Smooth muscle cell (in vitro differentiated cells): ENCODE data around the gene DACT2. TPM values are rescaled to one million over a fixed set of nuclear protein-coding genes. Genes with fewer than 3 reads are reported as not detected.

Experiments used
- DNase-seq: peaks from one replicate; lab custom pipeline; 2025; ENCODE audit not compliant: unreplicated experiment; lab: John Stamatoyannopoulos, UW
- H2AFZ ChIP-seq: fragments of 200-600 bp; sonication (generic); 2 replicates; pipeline ENCODE4 v1.6.0; 2016; ENCODE audit warnings: antibody characterized with exemption, low read depth, mild to moderate bottlenecking
- H3F3A ChIP-seq: fragments of 200-600 bp; sonication (generic); 2 replicates; pipeline ENCODE4 v1.6.0; 2017; ENCODE audit warnings: antibody characterized with exemption, low read depth
- H3K27ac ChIP-seq: fragments of 200-600 bp; sonication (generic); 2 replicates; pipeline ENCODE4 v1.5.1; 2016; ENCODE audit warnings: low read depth, mild to moderate bottlenecking
- H3K27me3 ChIP-seq: fragments of 200-600 bp; sonication (generic); 2 replicates; pipeline ENCODE4 v1.6.1; 2016; ENCODE audit warnings: low read depth, mild to moderate bottlenecking
- H3K36me3 ChIP-seq: fragments of 200-600 bp; sonication (generic); 2 replicates; pipeline ENCODE4 v1.5.1; 2016; ENCODE audit warnings: low read depth
- H3K4me1 ChIP-seq: fragments of 200-600 bp; sonication (generic); 2 replicates; pipeline ENCODE4 v1.5.1; 2016; ENCODE audit warnings: low read depth
- H3K4me2 ChIP-seq: fragments of 200-600 bp; sonication (generic); 2 replicates; pipeline ENCODE4 v1.6.0; 2016; ENCODE audit warnings: mild to moderate bottlenecking
- H3K4me3 ChIP-seq: fragments of 200-600 bp; sonication (generic); 2 replicates; pipeline ENCODE4 v1.5.1; 2016; ENCODE audit warnings: mild to moderate bottlenecking
- H3K79me2 ChIP-seq: fragments of 200-600 bp; sonication (generic); 2 replicates; pipeline ENCODE4 v1.6.0; 2016; ENCODE audit warnings: low read depth, mild to moderate bottlenecking
- H3K9ac ChIP-seq: fragments of 200-600 bp; sonication (generic); 2 replicates; pipeline ENCODE4 v1.6.0; 2016; ENCODE audit warnings: low read depth
- H3K9me3 ChIP-seq: fragments of 200-600 bp; sonication (generic); replicated peaks from 2 replicates; pipeline ENCODE4 v1.5.1; 2016; ENCODE audit warnings: low read depth
- H4K20me1 ChIP-seq: fragments of 200-600 bp; sonication (generic); 2 replicates; pipeline ENCODE4 v1.6.0; 2016; ENCODE audit warnings: low read depth
- CTCF ChIP-seq: fragments of 200-600 bp; sonication (generic); IDR thresholded peaks from 2 replicates; pipeline ENCODE4 v1.5.1; 2017; ENCODE audit warnings: borderline replicate concordance, mild to moderate bottlenecking, antibody characterized with exemption; ENCODE audit not compliant: insufficient read depth, poor library complexity, severe bottlenecking
- WGBS: methylation state at CpG from one replicate; pipeline ENCODE4 v1.1.7; 2016; ENCODE audit warnings: low lambda C conversion rate; 5-methylcytosine and 5-hydroxymethylcytosine counted together
- polyA plus RNA-seq: library from polyadenylated mRNA; unstranded; fragments of >200 nt; fragmentation: Nextera tagmentation; extraction: Ambion mirVana; gene quantifications from 2 replicates; pipeline ENCODE4 v1.2.1, GENCODE V29; 2016
- total RNA-seq: library from RNA; depleted of rRNA; stranded (reverse); fragments of >200 nt; gene quantifications from 2 replicates; pipeline ENCODE4 v1.2.3, GENCODE V29; 2014

DACT2 gene
- total and polyA plus RNA-seq, 2 experiments from 2014 or later = 0.06 to 0.18 TPM

DNA sequence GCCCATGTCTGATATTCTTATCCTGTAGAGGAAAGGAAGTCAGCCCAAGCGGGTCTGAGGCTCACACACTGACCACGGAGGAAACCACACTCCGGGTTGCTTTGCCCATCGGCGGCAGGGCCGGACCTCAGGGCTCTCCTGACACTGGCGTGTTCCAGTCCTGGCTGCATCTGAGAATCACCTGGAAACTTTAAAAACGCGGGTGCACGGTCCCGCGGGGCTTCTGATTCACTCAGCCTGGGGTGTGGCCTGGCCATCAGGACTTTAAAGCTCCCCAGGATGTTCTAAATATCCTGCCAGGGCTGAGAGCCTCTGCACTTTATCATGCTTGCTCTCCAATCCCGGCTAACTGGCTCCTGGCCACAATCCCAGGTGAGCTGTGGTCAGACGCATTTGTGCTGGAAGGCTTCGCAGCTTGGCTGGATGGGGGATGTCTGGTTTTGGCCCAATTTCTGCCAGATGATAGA is 47.7 kb upstream of the DACT2 start:
- no peak for TF ChIP-seq CTCF
- 78% methylated on average over 15 of the region's 15 CpGs for WGBS
- Histone ChIP-seq H3F3A (no peaks in the 10 kb centered on the region), H4K20me1 (no peaks in the 10 kb centered on the region), H3K36me3 (no peaks in the 10 kb centered on the region), H3K4me1 (no peaks in the 10 kb centered on the region), H3K4me2 (no peak overlapping the region), H2AFZ (no peak overlapping the region), H3K4me3 (no peak overlapping the region), H3K27ac (no peak overlapping the region), H3K9me3 (no peaks in the 10 kb centered on the region), H3K9ac (no peak overlapping the region), H3K27me3 (no peaks in the 10 kb centered on the region), H3K79me2 (no peaks in the 10 kb centered on the region)
- DNase-seq = no peak

DNA sequence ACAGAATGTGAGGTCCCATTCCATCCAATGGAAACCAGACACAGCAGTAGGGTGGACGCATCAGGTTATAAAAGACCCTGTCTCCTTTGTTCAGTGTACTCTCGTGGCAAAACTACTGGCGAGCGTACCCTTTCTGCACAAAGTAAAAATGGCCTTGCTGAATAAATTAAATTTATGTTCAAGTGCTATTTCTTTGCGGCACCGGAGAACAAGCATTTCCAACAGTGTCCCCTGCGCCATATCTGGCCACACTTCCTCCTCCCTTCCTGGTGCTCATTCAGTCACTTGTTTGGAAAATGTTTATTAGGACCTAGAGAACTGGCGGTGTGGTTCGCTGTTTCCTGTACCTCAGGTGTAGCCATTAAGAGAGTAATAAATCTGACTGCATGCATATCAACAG is 46.9 kb upstream of the DACT2 start:
- WGBS = 97% methylated on average over 9 of the region's 9 CpGs
- H3K9me3 ChIP-seq = no peaks in the 10 kb centered on the region
- no peak for TF ChIP-seq CTCF

DNA sequence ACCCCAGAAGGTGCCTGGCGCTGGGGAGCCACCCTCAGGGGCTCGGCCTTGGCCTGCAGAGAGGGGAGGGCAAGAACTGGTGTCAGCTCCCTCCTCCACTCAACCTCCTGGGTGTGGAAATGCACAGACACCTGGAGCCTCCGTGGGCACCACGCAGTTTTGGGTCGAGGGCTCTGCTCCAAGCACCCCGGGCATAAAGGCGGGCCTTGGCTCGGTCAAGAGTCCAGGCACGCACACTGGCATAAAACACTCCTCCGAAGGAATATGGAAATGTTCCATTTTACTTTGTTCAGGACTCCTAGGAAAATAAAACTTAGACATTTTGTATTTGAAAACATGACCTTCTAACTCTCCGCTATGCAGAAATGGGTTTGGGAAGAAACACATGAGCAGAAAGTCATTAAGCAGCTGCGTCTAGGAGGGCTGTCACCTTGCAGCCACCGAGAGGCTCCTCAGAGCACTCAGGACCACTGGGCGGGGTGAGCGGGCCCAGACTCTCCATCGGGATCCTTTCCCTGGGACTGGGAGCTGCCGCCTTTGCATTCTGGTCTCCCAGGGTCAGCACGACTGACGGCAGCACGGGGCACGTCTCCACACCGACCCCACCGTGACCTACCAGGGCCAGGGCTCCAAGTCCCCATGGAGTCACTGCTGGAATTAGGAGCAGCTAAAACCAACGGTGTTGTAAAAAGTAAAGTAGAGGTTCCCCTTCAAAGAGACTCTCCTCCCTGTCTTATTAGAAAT is 46.0 kb upstream of the DACT2 start:
- no peak overlapping the region for H3K4me3 ChIP-seq
- no peak overlapping the region for H3K4me2 ChIP-seq
- no peaks in the 10 kb centered on the region for H3K36me3 ChIP-seq
- H3F3A ChIP-seq = no peaks in the 10 kb centered on the region
- no peak overlapping the region for H3K9ac ChIP-seq
- no peak overlapping the region for H2AFZ ChIP-seq
- no peak overlapping the region for H3K27ac ChIP-seq
- H4K20me1 ChIP-seq = no peaks in the 10 kb centered on the region
- H3K9me3 ChIP-seq = no peaks in the 10 kb centered on the region
- no peaks in the 10 kb centered on the region for H3K27me3 ChIP-seq
- no peaks in the 10 kb centered on the region for H3K79me2 ChIP-seq
- DNase-seq = no peak
- no peaks in the 10 kb centered on the region for H3K4me1 ChIP-seq
- WGBS = 96% methylated on average over 24 of the region's 24 CpGs
- TF ChIP-seq CTCF = no peak

More for the DNA sequence above, 46.9 kb upstream of the DACT2 start:
- Histone ChIP-seq H3K79me2 (no peaks in the 10 kb centered on the region), H2AFZ (no peak overlapping the region), H3K4me1 (no peaks in the 10 kb centered on the region), H3F3A (no peaks in the 10 kb centered on the region), H3K27ac (no peak overlapping the region), H4K20me1 (no peaks in the 10 kb centered on the region), H3K36me3 (no peaks in the 10 kb centered on the region), H3K27me3 (no peaks in the 10 kb centered on the region), H3K4me3 (no peak overlapping the region), H3K4me2 (no peak overlapping the region), H3K9ac (no peak overlapping the region)
- DNase-seq = no peak
